ENCODE measurements around the gene IFIT5. TPM values are rescaled to one million over a fixed set of nuclear protein-coding genes. Genes with fewer than 3 reads are reported as not detected.
"Not testable (repeated sequence)": the region's sequence is repeated elsewhere in the genome, so short reads cannot be mapped to it uniquely, and the experiment has no call there.

Gene IFIT5
- total RNA-seq, 1 donor from 2014 or later: 7.4 TPM

DNA sequence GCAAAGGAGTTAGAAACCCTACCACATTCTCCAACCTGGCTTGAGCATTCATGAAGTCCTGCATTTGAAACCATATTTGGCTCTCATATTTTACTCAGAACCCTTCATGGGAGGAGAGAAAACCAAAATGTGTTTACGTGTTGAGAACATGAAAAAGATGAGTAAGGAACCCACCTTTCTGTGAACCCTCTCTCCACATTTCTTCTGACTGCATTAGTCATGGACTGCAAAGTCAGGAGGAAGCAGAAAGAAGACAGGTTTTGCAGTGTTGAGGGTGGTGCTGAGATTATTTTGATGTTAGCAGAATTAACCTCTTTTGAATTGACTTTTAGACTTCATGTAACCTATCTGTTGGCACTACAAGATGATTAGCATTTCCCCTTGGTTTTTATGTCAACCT lies 31.6 kb upstream of the IFIT5 start:
- Histone ChIP-seq H3K27ac (replicated peaks) (no peak overlapping the region), H3K9me3 (replicated peaks) (no peaks in the 10 kb centered on the region), H3K4me3 (no peak overlapping the region), H3K4me1 (no peaks in the 10 kb centered on the region), H3K27me3 (ENCODE audit: low read depth) (no peaks in the 10 kb centered on the region), H3K36me3 (no peaks in the 10 kb centered on the region)
- DNase-seq: no peak
- intact Hi-C loops (cut with micrococcal nuclease): no loop called here
- TF ChIP-seq, protein P1, sequence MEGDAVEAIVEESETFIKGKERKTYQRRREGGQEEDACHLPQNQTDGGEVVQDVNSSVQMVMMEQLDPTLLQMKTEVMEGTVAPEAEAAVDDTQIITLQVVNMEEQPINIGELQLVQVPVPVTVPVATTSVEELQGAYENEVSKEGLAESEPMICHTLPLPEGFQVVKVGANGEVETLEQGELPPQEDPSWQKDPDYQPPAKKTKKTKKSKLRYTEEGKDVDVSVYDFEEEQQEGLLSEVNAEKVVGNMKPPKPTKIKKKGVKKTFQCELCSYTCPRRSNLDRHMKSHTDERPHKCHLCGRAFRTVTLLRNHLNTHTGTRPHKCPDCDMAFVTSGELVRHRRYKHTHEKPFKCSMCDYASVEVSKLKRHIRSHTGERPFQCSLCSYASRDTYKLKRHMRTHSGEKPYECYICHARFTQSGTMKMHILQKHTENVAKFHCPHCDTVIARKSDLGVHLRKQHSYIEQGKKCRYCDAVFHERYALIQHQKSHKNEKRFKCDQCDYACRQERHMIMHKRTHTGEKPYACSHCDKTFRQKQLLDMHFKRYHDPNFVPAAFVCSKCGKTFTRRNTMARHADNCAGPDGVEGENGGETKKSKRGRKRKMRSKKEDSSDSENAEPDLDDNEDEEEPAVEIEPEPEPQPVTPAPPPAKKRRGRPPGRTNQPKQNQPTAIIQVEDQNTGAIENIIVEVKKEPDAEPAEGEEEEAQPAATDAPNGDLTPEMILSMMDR (IDR thresholded peaks at IDR 0.05; ENCODE audit: borderline replicate concordance): no peak

DNA sequence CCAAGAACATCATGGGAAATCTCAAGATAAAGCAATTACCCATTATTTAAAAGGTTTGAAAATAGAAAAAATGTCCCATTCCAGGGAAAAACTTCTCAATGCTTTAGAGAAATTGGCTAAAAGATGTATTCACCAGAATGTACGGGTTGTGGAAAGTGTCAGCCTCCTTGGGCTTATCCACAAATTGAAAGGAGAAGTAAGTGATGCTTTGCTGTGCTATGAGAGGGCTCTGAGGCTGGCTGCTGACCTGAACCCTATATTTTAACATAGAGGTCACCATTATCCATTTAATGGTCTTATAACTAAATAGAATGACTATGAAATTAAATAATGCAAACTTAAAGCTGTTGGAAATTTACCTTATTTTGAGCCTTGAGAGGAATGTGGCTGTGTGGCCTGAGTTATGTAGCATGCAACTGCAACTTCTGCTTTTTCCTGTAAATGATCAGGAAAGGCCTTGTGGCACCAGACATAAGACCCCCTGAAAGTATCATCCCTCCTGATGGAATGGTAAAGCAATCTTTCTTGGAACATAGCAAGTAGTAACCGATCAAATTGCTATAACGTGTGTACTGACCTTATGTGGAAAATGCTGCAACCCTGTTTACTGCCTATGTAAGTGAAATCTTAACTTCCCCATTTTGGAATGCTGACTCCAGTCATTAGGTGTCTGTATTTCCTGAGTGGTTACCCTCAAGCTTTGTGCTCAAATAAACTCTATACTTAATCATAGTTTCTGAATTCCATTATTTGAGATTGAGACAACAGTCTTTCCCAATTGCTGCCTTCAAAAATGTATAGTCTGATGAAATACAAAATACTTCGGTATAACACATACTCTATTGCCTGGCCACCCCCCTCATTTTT lies 29.7 kb upstream of the IFIT5 start:
- TF ChIP-seq, protein P1 (IDR thresholded peaks at IDR 0.05; ENCODE audit: borderline replicate concordance): no peak
- DNase-seq: no peak
- H3K27ac ChIP-seq (replicated peaks): no peak overlapping the region
- intact Hi-C loops (cut with micrococcal nuclease): no loop called here
- no peaks in the 10 kb centered on the region for H3K9me3 ChIP-seq (replicated peaks)
- no peaks in the 10 kb centered on the region for H3K36me3 ChIP-seq
- H3K4me1 ChIP-seq: no peaks in the 10 kb centered on the region
- no peaks in the 10 kb centered on the region for H3K27me3 ChIP-seq (ENCODE audit: low read depth)
- no peak overlapping the region for H3K4me3 ChIP-seq

DNA sequence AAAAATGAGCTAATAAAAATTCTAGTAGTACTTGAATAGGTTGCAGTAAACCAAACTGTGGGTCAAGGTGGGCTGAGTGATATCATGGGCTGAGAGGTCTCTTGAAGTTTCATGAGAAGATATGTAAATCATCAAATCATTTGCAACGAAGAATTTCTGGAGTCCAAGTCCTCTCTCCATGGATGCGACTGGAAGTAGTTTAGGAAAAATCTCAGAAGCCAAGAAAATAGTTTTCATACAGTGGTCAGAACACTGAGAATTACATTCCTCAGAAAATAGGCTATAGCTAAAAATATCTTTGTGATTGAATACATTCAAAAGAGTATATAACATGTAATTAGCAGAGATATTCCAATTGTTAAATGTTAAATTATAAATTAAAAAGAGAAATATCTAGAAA lies 25.6 kb upstream of the IFIT5 start:
- Histone ChIP-seq H3K36me3 (no peaks in the 10 kb centered on the region), H3K9me3 (replicated peaks) (no peaks in the 10 kb centered on the region), H3K27me3 (ENCODE audit: low read depth) (no peaks in the 10 kb centered on the region), H3K4me3 (no peak overlapping the region), H3K4me1 (peaks cover 34% of the 10 kb centered on the region), H3K27ac (replicated peaks) (no peak overlapping the region)
- no peak for DNase-seq
- intact Hi-C loops (cut with micrococcal nuclease): no loop called here
- TF ChIP-seq, protein P1 (IDR thresholded peaks at IDR 0.05; ENCODE audit: borderline replicate concordance): no peak

DNA sequence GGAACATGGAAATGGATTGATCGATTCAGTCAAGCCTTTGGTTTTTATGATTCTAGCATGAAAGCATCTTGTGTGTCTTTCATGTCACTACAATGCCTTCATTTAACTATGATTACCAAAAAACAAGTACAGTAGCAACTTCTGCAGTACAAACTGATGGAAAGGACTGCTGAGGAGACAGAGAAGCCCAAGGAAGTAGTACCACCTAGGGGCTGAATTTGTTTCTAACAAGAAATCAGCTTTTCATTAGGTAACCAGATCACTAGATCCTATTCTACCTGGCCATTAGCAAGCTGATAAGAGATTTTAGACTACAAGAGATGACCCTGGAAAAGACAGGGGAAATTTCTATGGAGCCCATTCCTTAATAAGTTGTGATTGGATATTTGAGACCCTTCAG lies 25.1 kb upstream of the IFIT5 start:
- Histone ChIP-seq H3K9me3 (replicated peaks) (no peaks in the 10 kb centered on the region), H3K27ac (replicated peaks) (no peak overlapping the region), H3K36me3 (no peaks in the 10 kb centered on the region), H3K27me3 (ENCODE audit: low read depth) (no peaks in the 10 kb centered on the region), H3K4me3 (no peak overlapping the region), H3K4me1 (peaks cover 38% of the 10 kb centered on the region)
- TF ChIP-seq, protein P1 (IDR thresholded peaks at IDR 0.05; ENCODE audit: borderline replicate concordance): peak; percentile 55
- intact Hi-C loops (cut with micrococcal nuclease): no loop called here
- DNase-seq: no peak

DNA sequence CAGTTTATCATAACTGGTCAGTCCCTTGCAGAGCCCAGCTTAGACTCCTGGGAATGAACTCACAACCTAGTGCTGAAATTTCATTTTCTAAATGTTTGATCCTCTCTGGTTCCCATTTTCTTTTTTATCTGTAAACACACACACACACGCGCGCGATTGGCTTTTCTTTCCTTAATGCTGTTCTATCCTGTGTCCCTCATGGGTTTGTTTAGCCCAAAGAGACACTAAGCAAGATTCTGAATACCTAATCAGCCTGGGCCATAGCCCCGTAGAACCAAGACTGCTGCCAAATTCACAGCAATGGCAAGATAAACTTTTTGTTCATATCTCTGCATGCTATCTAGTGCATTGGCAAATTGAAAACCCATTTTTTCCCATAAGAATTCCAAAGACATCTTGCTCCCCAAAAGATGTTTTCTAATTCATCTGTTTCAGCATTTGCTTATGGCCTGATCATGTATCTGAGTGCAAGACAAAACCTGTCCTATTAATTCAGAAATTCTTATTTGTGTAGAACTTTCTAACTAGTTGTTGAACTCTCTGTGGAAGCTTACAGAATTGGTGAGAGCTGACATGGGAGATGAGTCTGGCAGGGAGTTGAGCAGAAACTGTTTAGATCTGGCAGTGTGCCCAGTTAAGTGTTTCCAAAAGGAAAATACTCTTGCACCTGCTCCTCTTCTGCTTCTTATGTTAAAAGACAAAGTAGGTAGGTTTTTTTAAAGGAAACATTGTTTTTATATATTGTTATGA lies 23.7 kb upstream of the IFIT5 start:
- H3K4me1 ChIP-seq: peaks cover 52% of the 10 kb centered on the region
- H3K27ac ChIP-seq (replicated peaks): peak overlapping the region; percentile 88
- no peak for DNase-seq
- no peak overlapping the region for H3K4me3 ChIP-seq
- no peaks in the 10 kb centered on the region for H3K9me3 ChIP-seq (replicated peaks)
- peaks cover under 1% of the 10 kb centered on the region for H3K36me3 ChIP-seq
- TF ChIP-seq, protein P1 (IDR thresholded peaks at IDR 0.05; ENCODE audit: borderline replicate concordance): no peak
- intact Hi-C loops (cut with micrococcal nuclease): no loop called here
- no peaks in the 10 kb centered on the region for H3K27me3 ChIP-seq (ENCODE audit: low read depth)

DNA sequence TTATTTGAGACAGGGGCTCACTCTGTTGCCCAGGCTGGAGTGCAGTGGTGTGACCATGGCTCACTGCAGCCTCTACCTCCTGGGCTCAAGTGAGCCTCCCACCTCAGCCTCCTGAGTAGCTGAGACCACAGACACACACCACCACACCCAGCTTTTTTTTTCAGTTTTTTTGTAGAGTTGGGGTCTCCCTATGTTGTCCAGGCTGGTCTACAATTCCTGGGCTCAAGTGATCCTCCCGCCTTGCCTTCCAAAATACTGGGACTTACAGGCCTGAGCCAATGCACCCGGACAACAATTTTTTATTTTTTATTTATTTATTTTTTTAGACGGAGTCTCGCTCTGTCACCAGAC lies 23.2 kb upstream of the IFIT5 start:
- H3K36me3 ChIP-seq; intact Hi-C loops (cut with micrococcal nuclease); H3K4me3 ChIP-seq; H3K9me3 ChIP-seq (replicated peaks); DNase-seq; H3K27me3 ChIP-seq (ENCODE audit: low read depth): not testable (repeated sequence)
- Histone ChIP-seq H3K4me1 (peaks cover 53% of the 10 kb centered on the region), H3K27ac (replicated peaks) (peak overlapping the region; percentile 88)

All from left ventricle myocardium inferior (tissue), 1 donor.